Right atrium auricular region (tissue), 2 donors: ENCODE results near the gene UBE2E2. TPM values are rescaled to one million over a fixed set of nuclear protein-coding genes. Genes with fewer than 3 reads are reported as not detected.

Experiments used
- DNase-seq: peaks from one replicate; pipeline ENCODE4 v3.0.0-alpha.2; 2019; ENCODE audit warnings: low spot score
- H3K27ac ChIP-seq, 2 donors: fragments of 200-600 bp; sonication (generic); 1 replicate in 1 of 2; 2 replicates in 1 of 2; pipeline ENCODE4 v1.5.1; 2016 to 2019
- H3K27me3 ChIP-seq, 2 donors: fragments of 200-600 bp; sonication (generic); one replicate each; pipeline versions ENCODE4 v1.5.1 to v1.6.0; 2017 to 2019
- H3K36me3 ChIP-seq: fragments of 200-600 bp; sonication (generic); one replicate; pipeline ENCODE4 v1.5.1; 2016
- H3K4me1 ChIP-seq, 2 donors: fragments of 200-600 bp; sonication (generic); one replicate each; pipeline versions ENCODE4 v1.5.1 to v1.6.0; 2017 to 2019
- H3K4me3 ChIP-seq, 2 donors: fragments of 200-600 bp; sonication (generic); 1 replicate in 1 of 2; 2 replicates in 1 of 2; pipeline ENCODE4 v1.5.1; 2017 to 2019; ENCODE audit warnings: mild to moderate bottlenecking in 1 of 2, moderate library complexity in 1 of 2
- H3K9me3 ChIP-seq, 2 donors: fragments of 200-600 bp; sonication (generic); one replicate each; pipeline ENCODE4 v1.5.1; 2019
- total RNA-seq, 2 donors: library from RNA; depleted of rRNA; stranded (reverse); fragments of >200 nt; gene quantifications; one replicate each; pipeline ENCODE4 v1.1.0, GENCODE V29; 2016
- TF ChIP-seq, protein P1 (sequence below), 2 donors: fragments of 200-600 bp; sonication (generic); IDR thresholded peaks; one replicate each; pipeline ENCODE4 v1.5.1; 2019; ENCODE audit warnings: antibody characterized with exemption in 2 of 2

The UBE2E2 gene
- total RNA-seq, 2 donors from 2014 or later: 31.0 to 36.7 TPM

- H3K27ac ChIP-seq: no peak overlapping the region
- DNase-seq: no peak
- no peak overlapping the region for H3K4me3 ChIP-seq
- H3K4me1 ChIP-seq: no peaks in the 10 kb centered on the region
- no peaks in the 10 kb centered on the region for H3K27me3 ChIP-seq
- H3K36me3 ChIP-seq: no peaks in the 10 kb centered on the region
- H3K9me3 ChIP-seq: no peaks in the 10 kb centered on the region
- TF ChIP-seq, protein P1, sequence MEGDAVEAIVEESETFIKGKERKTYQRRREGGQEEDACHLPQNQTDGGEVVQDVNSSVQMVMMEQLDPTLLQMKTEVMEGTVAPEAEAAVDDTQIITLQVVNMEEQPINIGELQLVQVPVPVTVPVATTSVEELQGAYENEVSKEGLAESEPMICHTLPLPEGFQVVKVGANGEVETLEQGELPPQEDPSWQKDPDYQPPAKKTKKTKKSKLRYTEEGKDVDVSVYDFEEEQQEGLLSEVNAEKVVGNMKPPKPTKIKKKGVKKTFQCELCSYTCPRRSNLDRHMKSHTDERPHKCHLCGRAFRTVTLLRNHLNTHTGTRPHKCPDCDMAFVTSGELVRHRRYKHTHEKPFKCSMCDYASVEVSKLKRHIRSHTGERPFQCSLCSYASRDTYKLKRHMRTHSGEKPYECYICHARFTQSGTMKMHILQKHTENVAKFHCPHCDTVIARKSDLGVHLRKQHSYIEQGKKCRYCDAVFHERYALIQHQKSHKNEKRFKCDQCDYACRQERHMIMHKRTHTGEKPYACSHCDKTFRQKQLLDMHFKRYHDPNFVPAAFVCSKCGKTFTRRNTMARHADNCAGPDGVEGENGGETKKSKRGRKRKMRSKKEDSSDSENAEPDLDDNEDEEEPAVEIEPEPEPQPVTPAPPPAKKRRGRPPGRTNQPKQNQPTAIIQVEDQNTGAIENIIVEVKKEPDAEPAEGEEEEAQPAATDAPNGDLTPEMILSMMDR (IDR thresholded peaks at IDR 0.05): no peak
These were observed 399.8 kb downstream of the UBE2E2 start for GRCh38 chr3:23602971-23603370.

DNA sequence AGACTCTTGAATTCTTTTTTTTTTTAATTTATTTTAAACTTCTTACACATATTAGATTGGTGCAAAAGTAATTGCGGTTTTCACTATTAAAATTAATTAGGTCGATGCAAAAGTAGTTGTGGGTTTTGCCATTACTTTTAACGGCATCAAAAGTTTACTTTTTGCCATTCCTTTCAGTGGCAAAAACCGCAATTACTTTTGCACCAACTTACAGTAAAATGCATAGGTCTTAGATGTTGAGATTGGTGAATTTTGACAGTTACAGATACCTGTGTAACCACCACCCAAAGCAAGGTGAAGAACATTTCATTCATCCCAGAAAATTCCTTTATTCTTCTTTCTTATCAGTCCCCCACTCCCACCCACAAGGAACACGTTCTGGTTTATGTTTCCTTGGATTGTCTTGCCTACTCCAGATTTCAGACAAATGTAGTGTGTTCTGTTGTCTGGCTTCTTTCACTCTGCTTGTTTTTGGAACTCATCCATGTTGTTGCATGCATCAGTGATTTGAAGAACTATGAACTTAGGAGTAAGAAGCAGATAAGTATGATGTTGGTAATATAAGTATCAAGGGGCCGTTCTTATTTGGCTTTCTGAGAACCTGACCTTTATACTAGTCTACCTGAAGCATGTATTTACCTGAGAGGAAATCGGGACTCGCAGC lies 404.2 kb downstream of the UBE2E2 start:
- TF ChIP-seq, protein P1 (IDR thresholded peaks at IDR 0.05): no peak
- no peaks in the 10 kb centered on the region for H3K27me3 ChIP-seq
- H3K4me1 ChIP-seq: peaks cover 0 to 8% of the 10 kb centered on the region in 2 donors
- no peaks in the 10 kb centered on the region for H3K9me3 ChIP-seq
- DNase-seq: no peak
- H3K27ac ChIP-seq: no peak overlapping the region
- H3K4me3 ChIP-seq: no peak overlapping the region
- H3K36me3 ChIP-seq: no peaks in the 10 kb centered on the region

- no peaks in the 10 kb centered on the region for H3K9me3 ChIP-seq
- H3K36me3 ChIP-seq: no peaks in the 10 kb centered on the region
These were observed 405.5 kb downstream of the UBE2E2 start for GRCh38 chr3:23608650-23609049.

GRCh38 chr3:23611737-23612295 lies 408.7 kb downstream of the UBE2E2 start:
- no peak for DNase-seq
- peak overlapping the region in 1 of 2 donors; percentile 23 for H3K4me3 ChIP-seq

More at GRCh38 chr3:23608650-23609049, 405.5 kb downstream of the UBE2E2 start:
- peaks cover 0 to 8% of the 10 kb centered on the region in 2 donors for H3K4me1 ChIP-seq
- no peaks in the 10 kb centered on the region for H3K27me3 ChIP-seq
- TF ChIP-seq, protein P1 (IDR thresholded peaks at IDR 0.05): no peak
- no peak for DNase-seq
- no peak overlapping the region for H3K4me3 ChIP-seq
- H3K27ac ChIP-seq: no peak overlapping the region

DNA sequence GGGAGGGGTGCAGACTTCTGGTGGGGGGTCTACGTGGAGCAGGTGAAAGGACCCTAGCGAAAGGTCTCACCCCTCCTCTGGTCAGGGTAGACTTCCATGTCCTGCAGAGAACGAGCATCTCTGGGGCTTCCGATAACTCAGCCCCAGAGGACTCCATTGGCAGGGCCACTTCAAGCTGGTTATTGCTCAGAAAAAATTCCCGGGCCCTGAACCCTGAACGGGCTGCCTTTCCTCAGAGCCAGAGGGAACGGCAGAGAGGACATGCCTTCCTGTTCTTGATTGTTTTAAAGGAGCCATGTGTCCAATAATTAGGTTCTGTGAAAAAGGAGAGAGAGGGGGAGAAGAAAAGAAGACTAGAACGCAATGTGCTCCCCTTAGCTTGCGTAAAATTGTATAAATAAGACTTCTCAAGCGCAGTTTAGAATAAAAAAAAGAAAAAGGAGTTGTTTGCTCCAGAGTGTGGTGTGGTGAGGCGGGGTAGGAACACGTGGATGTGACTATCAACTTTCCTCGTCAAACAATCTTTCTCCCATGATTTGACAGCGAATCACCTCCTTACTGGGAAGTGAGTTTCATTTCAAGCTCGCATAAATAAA lies 409.3 kb downstream of the UBE2E2 start:
- DNase-seq: no peak
- peak overlapping the region; percentile 49 to 71 for H3K27ac ChIP-seq
- peak overlapping the region in 1 of 2 donors; percentile 23 for H3K4me3 ChIP-seq

More at GRCh38 chr3:23611737-23612295, 408.7 kb downstream of the UBE2E2 start:
- Histone ChIP-seq H3K27ac (peak overlapping the region; percentile 49 to 71), H3K4me1 (peaks cover 0 to 8% of the 10 kb centered on the region in 2 donors), H3K36me3 (no peaks in the 10 kb centered on the region), H3K27me3 (no peaks in the 10 kb centered on the region), H3K9me3 (no peaks in the 10 kb centered on the region)
- TF ChIP-seq, protein P1 (IDR thresholded peaks at IDR 0.05): no peak

More for the DNA sequence above, 409.3 kb downstream of the UBE2E2 start:
- Histone ChIP-seq H3K27me3 (no peaks in the 10 kb centered on the region), H3K36me3 (no peaks in the 10 kb centered on the region), H3K9me3 (no peaks in the 10 kb centered on the region), H3K4me1 (peaks cover 0 to 8% of the 10 kb centered on the region in 2 donors)
- TF ChIP-seq, protein P1 (IDR thresholded peaks at IDR 0.05): no peak
